HEK293T (cell line): ENCODE results near the gene ARHGAP6.
A peak's percentile ranks its signal among the peaks of the same experiment; 100 is the strongest.

Experiments used
- CTCF ChIA-PET: fragments of 350-600 bp; formaldehyde crosslinking; extraction: SDS; loops from one replicate; lab custom pipeline; 2021; ENCODE audit warnings: antibody characterized with exemption, inconsistent platforms; lab: Yijun Ruan, JAX
- POLR2A ChIA-PET: fragments of 350-600 bp; formaldehyde crosslinking; extraction: SDS; loops from one replicate; lab custom pipeline; 2020; ENCODE audit warnings: antibody characterized with exemption, inconsistent platforms; lab: Yijun Ruan, JAX
- DNase-seq: peaks from one replicate; pipeline ENCODE4 v3.0.0; 2012; ENCODE audit warnings: mixed read lengths; ENCODE audit errors: extremely low spot score
- ARNT ChIP-seq: fragments of 450-650 bp; IDR thresholded peaks from 2 replicates; pipeline ENCODE4 v1.6.1; 2017; ENCODE audit warnings: mild to moderate bottlenecking
- BHLHE40 ChIP-seq: fragments of 450-650 bp; IDR thresholded peaks from 2 replicates; pipeline ENCODE4 v1.6.1; 2016; ENCODE audit warnings: mild to moderate bottlenecking, moderate library complexity, borderline replicate concordance
- CTBP1 ChIP-seq: fragments of 450-650 bp; IDR thresholded peaks from 2 replicates; pipeline ENCODE4 v1.6.1; 2016; ENCODE audit warnings: borderline replicate concordance
- ELF4 ChIP-seq: fragments of 450-650 bp; IDR thresholded peaks from 2 replicates; pipeline ENCODE4 v1.6.1; 2017; ENCODE audit warnings: antibody characterized with exemption
- FOXA1 ChIP-seq: fragments of 450-650 bp; IDR thresholded peaks from 2 replicates; pipeline ENCODE4 v1.6.1; 2016; ENCODE audit warnings: mild to moderate bottlenecking
- FOXK2 ChIP-seq: fragments of 450-650 bp; IDR thresholded peaks from 2 replicates; pipeline ENCODE4 v1.6.1; 2016; ENCODE audit warnings: mild to moderate bottlenecking
- FOXM1 ChIP-seq: fragments of 450-650 bp; IDR thresholded peaks from 2 replicates; pipeline ENCODE4 v1.6.1; 2017; ENCODE audit warnings: mild to moderate bottlenecking, borderline replicate concordance
- HDGF ChIP-seq: fragments of 450-650 bp; IDR thresholded peaks from 2 replicates; pipeline ENCODE4 v1.6.1; 2017; ENCODE audit warnings: antibody characterized with exemption, borderline replicate concordance
- L3MBTL2 ChIP-seq: fragments of 450-650 bp; conservative IDR thresholded peaks from 2 replicates; pipeline ENCODE4 v1.6.1; 2016; ENCODE audit warnings: mild to moderate bottlenecking
- LEF1 ChIP-seq: fragments of 450-650 bp; IDR thresholded peaks from 2 replicates; pipeline ENCODE4 v1.6.1; 2017; ENCODE audit warnings: mild to moderate bottlenecking, borderline replicate concordance
- NFRKB ChIP-seq: fragments of 450-650 bp; IDR thresholded peaks from 2 replicates; pipeline ENCODE4 v1.6.1; 2016; ENCODE audit warnings: mild to moderate bottlenecking, moderate library complexity
- SP1 ChIP-seq: fragments of 450-650 bp; IDR thresholded peaks from 2 replicates; pipeline ENCODE4 v1.6.1; 2017
- SUZ12 ChIP-seq: fragments of 450-650 bp; IDR thresholded peaks from 2 replicates; pipeline ENCODE4 v1.6.1; 2016; ENCODE audit warnings: mild to moderate bottlenecking
- TARDBP ChIP-seq: fragments of 450-650 bp; IDR thresholded peaks from 2 replicates; pipeline ENCODE4 v1.6.1; 2016
- ZNF384 ChIP-seq: fragments of 450-650 bp; IDR thresholded peaks from 2 replicates; pipeline ENCODE4 v1.6.1; 2016
- TF ChIP-seq, protein P1 (sequence below): fragments of 450-650 bp; IDR thresholded peaks from 2 replicates; pipeline ENCODE4 v1.6.1; 2016

ARHGAP6 gene

DNA sequence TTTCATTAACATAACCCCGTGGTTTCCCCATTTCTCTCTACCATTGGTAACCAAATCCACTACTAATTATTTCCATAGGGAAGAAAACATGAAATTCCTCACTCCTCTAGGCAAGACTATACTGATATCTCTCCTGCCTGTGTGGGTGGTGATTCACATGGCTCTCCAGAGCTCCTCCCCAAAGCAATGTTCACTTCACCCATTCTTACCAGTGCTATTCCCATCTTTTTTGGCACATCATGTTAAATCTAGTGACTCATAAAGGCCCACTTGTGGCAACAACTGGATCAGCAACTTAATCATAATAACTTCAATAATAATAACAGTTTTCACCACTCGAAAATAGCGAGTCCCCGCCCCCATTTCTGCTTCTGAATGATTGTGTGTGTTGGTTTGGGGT lies 560.6 kb downstream of the ARHGAP6 start:
- POLR2A ChIA-PET, result no interaction called here
- no peak for DNase-seq
- CTCF ChIA-PET, result no interaction called here
- TF ChIP-seq, protein P1, sequence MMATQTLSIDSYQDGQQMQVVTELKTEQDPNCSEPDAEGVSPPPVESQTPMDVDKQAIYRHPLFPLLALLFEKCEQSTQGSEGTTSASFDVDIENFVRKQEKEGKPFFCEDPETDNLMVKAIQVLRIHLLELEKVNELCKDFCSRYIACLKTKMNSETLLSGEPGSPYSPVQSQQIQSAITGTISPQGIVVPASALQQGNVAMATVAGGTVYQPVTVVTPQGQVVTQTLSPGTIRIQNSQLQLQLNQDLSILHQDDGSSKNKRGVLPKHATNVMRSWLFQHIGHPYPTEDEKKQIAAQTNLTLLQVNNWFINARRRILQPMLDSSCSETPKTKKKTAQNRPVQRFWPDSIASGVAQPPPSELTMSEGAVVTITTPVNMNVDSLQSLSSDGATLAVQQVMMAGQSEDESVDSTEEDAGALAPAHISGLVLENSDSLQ, result no peak
- TF ChIP-seq FOXM1 (no peak), ZNF384 (no peak), ARNT (no peak), SP1 (no peak), FOXK2 (no peak), L3MBTL2 (no peak), BHLHE40 (no peak), LEF1 (no peak), HDGF (no peak), FOXA1 (no peak), TARDBP (no peak), ELF4 (no peak), CTBP1 (no peak), NFRKB (no peak)

DNA sequence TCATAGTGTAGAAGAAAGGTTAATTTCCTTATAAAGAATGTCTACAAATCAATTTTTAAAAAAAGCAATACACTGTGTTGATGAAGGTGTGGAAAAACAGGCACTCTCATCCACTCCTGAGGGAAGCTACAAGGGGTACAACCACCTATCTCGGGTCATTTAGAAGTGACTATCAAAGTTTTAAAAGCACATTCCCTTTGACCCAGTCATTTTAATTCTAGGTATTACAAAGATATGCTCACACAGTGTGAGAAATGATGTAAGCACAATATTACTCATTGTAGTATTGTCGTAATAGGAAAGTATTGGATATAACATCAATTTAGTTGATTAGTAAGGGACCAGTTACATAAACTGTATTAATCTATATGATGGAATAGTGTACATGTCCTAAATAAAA lies 562.0 kb downstream of the ARHGAP6 start:
- POLR2A ChIA-PET, result no interaction called here
- CTCF ChIA-PET, result no interaction called here

DNA sequence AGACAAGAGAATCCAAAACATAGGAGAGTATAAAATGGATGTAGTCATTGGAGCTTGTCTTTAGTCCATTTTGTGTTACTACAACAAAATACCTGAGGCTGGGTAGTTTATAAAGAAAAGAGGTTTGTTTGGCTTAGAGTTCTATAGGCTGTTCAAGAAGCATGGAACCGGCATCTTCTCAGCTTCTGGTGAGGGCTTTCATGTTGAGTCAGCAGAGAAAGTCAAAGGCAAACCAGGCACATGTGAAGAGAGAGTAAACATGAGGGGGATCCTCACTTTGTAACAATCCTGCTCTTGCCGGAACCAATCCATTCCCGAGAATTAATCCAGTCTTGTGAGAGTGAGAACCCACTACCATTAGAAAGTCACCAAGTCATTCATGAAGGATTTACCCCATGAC lies 562.7 kb downstream of the ARHGAP6 start:
- no peak for DNase-seq
- ChIA-PET POLR2A (no interaction called here), CTCF (interaction anchor here (0.6 kb wide), 1 partner anchor 50 kb away, joined by 5 read pairs; no protein-coding TSS in a partner anchor)
- no peak for TF ChIP-seq FOXA1
- no peak for TF ChIP-seq ELF4
- TF ChIP-seq NFRKB, result no peak
- no peak for TF ChIP-seq ZNF384
- TF ChIP-seq CTBP1, result no peak
- TF ChIP-seq BHLHE40, result no peak
- no peak for TF ChIP-seq L3MBTL2
- TF ChIP-seq, protein P1, result no peak

More for the DNA sequence above, 562.0 kb downstream of the ARHGAP6 start:
- TF ChIP-seq L3MBTL2 (no peak), HDGF (no peak), CTBP1 (no peak), ZNF384 (no peak), LEF1 (no peak), NFRKB (no peak), ELF4 (no peak), BHLHE40 (no peak), ARNT (no peak), FOXA1 (no peak), TARDBP (no peak)
- TF ChIP-seq, protein P1, result no peak
- DNase-seq, result no peak

DNA sequence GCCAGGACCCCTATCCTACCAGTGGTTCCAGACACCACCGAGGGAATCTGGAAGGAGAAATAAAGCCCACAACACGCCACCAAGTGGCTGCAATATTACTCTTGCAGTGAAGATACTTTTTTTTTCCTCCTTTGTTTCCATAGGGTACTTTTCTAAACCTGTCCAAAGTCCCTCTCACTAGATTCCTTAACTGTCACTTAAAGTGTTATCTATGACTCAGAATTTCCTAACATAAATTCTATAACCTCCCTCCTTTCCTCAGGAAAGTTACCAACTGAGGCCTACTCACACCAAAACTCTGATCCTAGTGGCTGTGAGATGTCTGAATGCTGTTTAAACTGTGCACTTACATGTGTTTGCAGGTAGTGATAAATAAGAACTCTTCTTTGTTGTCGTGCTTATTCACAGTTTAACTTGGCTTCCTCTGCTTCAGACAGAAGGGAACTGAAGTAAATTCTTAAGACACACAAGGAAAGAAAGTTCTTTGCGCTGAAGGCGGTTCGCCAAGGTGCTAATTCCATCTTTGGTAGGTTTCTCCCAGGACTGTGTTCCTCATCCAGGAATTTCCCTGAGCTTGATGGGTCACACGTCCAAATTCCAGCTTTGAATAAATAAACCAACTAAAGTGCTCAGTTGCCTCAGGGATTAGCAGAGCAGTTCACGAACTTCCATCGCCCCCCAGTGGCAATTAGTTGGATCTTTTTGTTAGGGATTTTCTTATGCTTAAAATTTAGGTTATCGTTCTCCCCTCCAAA lies 565.3 kb downstream of the ARHGAP6 start:
- CTCF ChIA-PET, result interaction anchor here (0.6 to 1.0 kb wide), 6 partner anchors 9 to 913 kb away, joined by 3 to 9 read pairs (median 3); no protein-coding TSS in a partner anchor
- no peak for TF ChIP-seq L3MBTL2
- TF ChIP-seq NFRKB, result no peak
- no peak for TF ChIP-seq BHLHE40
- no peak for TF ChIP-seq FOXM1
- TF ChIP-seq TARDBP, result no peak
- no peak for TF ChIP-seq FOXK2
- no peak for TF ChIP-seq CTBP1
- TF ChIP-seq ZNF384, result no peak
- TF ChIP-seq SP1, result no peak
- TF ChIP-seq, protein P1, result no peak
- no peak for TF ChIP-seq ELF4
- TF ChIP-seq HDGF, result no peak
- TF ChIP-seq SUZ12, result no peak
- no peak for TF ChIP-seq ARNT
- TF ChIP-seq LEF1, result no peak
- no peak for TF ChIP-seq FOXA1
- POLR2A ChIA-PET, result no interaction called here
- DNase-seq, result peak; percentile 56

DNA sequence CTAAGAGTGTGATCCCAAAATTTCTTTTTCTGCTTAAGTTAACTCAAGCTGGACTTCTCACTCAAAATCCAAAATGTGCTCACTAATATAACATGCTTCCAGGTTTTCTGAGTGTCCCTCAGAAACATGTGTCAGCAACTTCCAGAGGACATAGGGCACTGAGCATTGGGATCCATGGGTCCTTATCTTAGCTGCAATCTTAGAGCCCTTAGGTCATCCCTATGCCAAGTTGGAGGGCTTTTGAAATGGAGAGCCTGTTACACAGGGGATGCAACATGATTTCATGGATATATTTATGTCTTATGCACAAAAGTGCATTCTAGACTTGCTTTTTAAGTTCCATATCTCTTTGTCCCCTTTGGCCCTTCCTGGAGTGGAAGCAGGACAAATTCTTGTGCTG lies 566.3 kb downstream of the ARHGAP6 start:
- DNase-seq, result no peak
- TF ChIP-seq LEF1, result no peak
- TF ChIP-seq ZNF384, result no peak
- TF ChIP-seq NFRKB, result no peak
- no peak for TF ChIP-seq L3MBTL2
- TF ChIP-seq ELF4, result no peak
- ChIA-PET CTCF (no interaction called here), POLR2A (no interaction called here)

DNA sequence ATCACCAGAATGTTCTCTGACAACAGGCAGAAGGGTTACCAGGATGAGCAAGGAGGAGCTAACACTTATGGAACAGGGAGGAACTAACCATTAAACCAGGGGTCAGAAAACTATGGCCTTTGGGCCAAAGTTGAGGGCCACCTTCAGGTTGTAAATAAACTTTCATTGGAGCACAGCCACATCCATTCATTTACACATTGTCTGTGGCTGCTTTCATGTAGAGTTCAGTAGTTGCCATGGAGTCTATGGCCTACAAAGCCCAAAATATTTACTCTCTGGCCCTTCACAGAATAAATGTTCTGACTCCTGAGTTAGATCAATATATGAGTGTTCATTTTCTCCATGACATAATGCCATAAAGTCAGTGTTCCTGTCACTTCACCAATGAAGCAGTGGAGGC lies 567.8 kb downstream of the ARHGAP6 start:
- ChIA-PET POLR2A (no interaction called here), CTCF (interaction anchor here (0.6 kb wide), 1 partner anchor 373 kb away, joined by 3 read pairs; no protein-coding TSS in a partner anchor)
- DNase-seq, result no peak
- TF ChIP-seq SP1 (no peak), FOXM1 (no peak)
- TF ChIP-seq, protein P1, result no peak
